HCT116 (cell line): ENCODE data around the gene RGL3. TPM values are rescaled to one million over a fixed set of nuclear protein-coding genes. Genes with fewer than 3 reads are reported as not detected.
A peak's percentile ranks its signal among the peaks of the same experiment; 100 is the strongest.

Experiments used
- ATAC-seq: fragments of 200-7000 bp; cut with Tn5 transposase; 2 replicates; pipeline ENCODE4 v1.9.1; 2020; ENCODE audit warnings: mild to moderate bottlenecking, moderate library complexity
- BruUV-seq: library from RNA; stranded (reverse); fragments of 400-500 nt; replicated peaks from 2 replicates; lab custom pipeline; 2021; lab: Mats Ljungman, UMichigan
- CTCF ChIA-PET: fragments of 300-600 bp; sonication (Branson Sonifier 250); formaldehyde crosslinking; loops from one replicate; lab custom pipeline; 2021; ENCODE audit warnings: antibody characterized with exemption; lab: Charles Lee
- POLR2A ChIA-PET: fragments of 300-600, 350-600 bp; sonication (Branson Sonifier 250); formaldehyde crosslinking; loops from one replicate; lab custom pipeline; 2021; ENCODE audit warnings: antibody characterized with exemption; lab: Charles Lee
- RAD21 ChIA-PET, 2 experiments: fragments of 300-600 bp; sonication (Branson Sonifier 250); formaldehyde crosslinking; loops; one replicate each; lab custom pipeline; 2023; ENCODE audit warnings: low total read pairs in 2 of 2; ENCODE audit not compliant: uncharacterized antibody in 2 of 2, unreplicated experiment in 2 of 2, low non-redundant PET in 1 of 2; lab: Charles Lee
- DNase-seq: peaks from one replicate; pipeline ENCODE4 v3.0.0-alpha.2; 2010; ENCODE audit warnings: low read depth, low spot score
- H2AFZ ChIP-seq: fragments of 200-600 bp; shearing (Covaris generic), sonication (generic); 2 replicates; pipeline ENCODE4 v1.6.1; 2017; ENCODE audit warnings: low read depth, mixed run types, mixed read lengths, antibody characterized with exemption, low read length; ENCODE audit not compliant: poor library complexity, severe bottlenecking
- H3K27ac ChIP-seq: 2 replicates; pipeline ENCODE4 v1.5.1; 2012; ENCODE audit warnings: low read depth, low read length
- H3K27me3 ChIP-seq: fragments of 200-600 bp; sonication (generic); 2 replicates; pipeline ENCODE4 v1.6.1; 2016; ENCODE audit warnings: mixed run types, low read length, mixed read lengths; ENCODE audit not compliant: insufficient read depth
- H3K36me3 ChIP-seq, 2 experiments: fragments of 200-500 bp in 1 of 2; fragments of 200-600 bp in 1 of 2; sonication (Bioruptor generic) in 1 of 2; sonication (generic) in 1 of 2; 2 replicates each; pipeline versions ENCODE4 v1.5.1 to v1.6.1; 2014 to 2016; ENCODE audit warnings: low read length in 2 of 2, inconsistent platforms in 1 of 2, mixed read lengths in 1 of 2, mixed run types in 1 of 2; ENCODE audit not compliant: insufficient read depth in 2 of 2, control insufficient read depth in 1 of 2
- H3K4me1 ChIP-seq, 2 experiments: fragments of 200-600 bp in 1 of 2; sonication (generic) in 1 of 2; 2 replicates each; pipeline versions ENCODE4 v1.5.1 to v1.6.1; 2012 to 2017; ENCODE audit warnings: low read length in 2 of 2, inconsistent platforms in 1 of 2, mild to moderate bottlenecking in 1 of 2, mixed read lengths in 1 of 2, mixed run types in 1 of 2, moderate library complexity in 1 of 2; ENCODE audit not compliant: insufficient read depth in 2 of 2, control insufficient read depth in 1 of 2
- H3K4me2 ChIP-seq: fragments of 200-600 bp; sonication (generic); 2 replicates; pipeline ENCODE4 v1.6.1; 2017; ENCODE audit warnings: mixed run types, low read length, mixed read lengths
- H3K4me3 ChIP-seq, 2 experiments: fragments of 200-600 bp in 1 of 2; sonication (generic) in 1 of 2; replicated peaks in 1 of 2; 2 replicates each; pipeline ENCODE4 v1.5.1; 2011 to 2016; ENCODE audit warnings: low read length in 2 of 2, control low read depth in 1 of 2, low read depth in 1 of 2, mild to moderate bottlenecking in 1 of 2, mixed read lengths in 1 of 2, mixed run types in 1 of 2
- H3K79me2 ChIP-seq: fragments of 200-600 bp; sonication (generic); 2 replicates; pipeline ENCODE4 v1.6.1; 2017; ENCODE audit warnings: mild to moderate bottlenecking, mixed run types, low read length, moderate library complexity, mixed read lengths; ENCODE audit not compliant: insufficient read depth
- H3K9ac ChIP-seq: fragments of 200-600 bp; sonication (generic); 2 replicates; pipeline ENCODE4 v1.6.1; 2016; ENCODE audit warnings: low read length, mixed read lengths
- H3K9me2 ChIP-seq: fragments of 200-600 bp; sonication (generic), shearing (Covaris generic); 2 replicates; pipeline ENCODE4 v1.6.1; 2017; ENCODE audit warnings: mixed run types, mild to moderate bottlenecking, moderate library complexity; ENCODE audit not compliant: insufficient read depth
- H3K9me3 ChIP-seq, 2 experiments: fragments of 200-500 bp in 1 of 2; fragments of 200-600 bp in 1 of 2; sonication (Bioruptor generic) in 1 of 2; sonication (generic) in 1 of 2; 2 replicates each; pipeline ENCODE4 v1.6.1; 2014 to 2017; ENCODE audit warnings: low read length in 2 of 2, mixed read lengths in 2 of 2, inconsistent platforms in 1 of 2, low read depth in 1 of 2, mild to moderate bottlenecking in 1 of 2, mixed run types in 1 of 2, moderate library complexity in 1 of 2; ENCODE audit not compliant: control insufficient read depth in 1 of 2, insufficient read depth in 1 of 2
- H4K20me1 ChIP-seq: fragments of 200-600 bp; sonication (generic), shearing (Covaris generic); 2 replicates; pipeline ENCODE4 v1.6.1; 2017; ENCODE audit warnings: mixed run types, mild to moderate bottlenecking, moderate library complexity; ENCODE audit not compliant: insufficient read depth
- ATF3 ChIP-seq: IDR thresholded peaks from 2 replicates; pipeline ENCODE4 v1.6.1; 2012
- CEBPB ChIP-seq: IDR thresholded peaks from 2 replicates; pipeline ENCODE4 v1.6.1; 2012; ENCODE audit warnings: low read depth
- EGR1 ChIP-seq: IDR thresholded peaks from 2 replicates; pipeline ENCODE4 v1.6.1; 2012; ENCODE audit warnings: low read depth
- ELF1 ChIP-seq: IDR thresholded peaks from 2 replicates; pipeline ENCODE4 v1.6.1; 2012; ENCODE audit warnings: low read depth, borderline replicate concordance
- EZH2 ChIP-seq: fragments of 200-600 bp; sonication (generic); IDR thresholded peaks from 2 replicates; pipeline ENCODE4 v1.6.1; 2017; ENCODE audit warnings: antibody characterized with exemption, mixed run types
- JUND ChIP-seq: IDR thresholded peaks from 2 replicates; pipeline ENCODE4 v1.6.1; 2012
- MAX ChIP-seq: IDR thresholded peaks from 2 replicates; pipeline ENCODE4 v1.6.1; 2012
- SIN3A ChIP-seq: IDR thresholded peaks from 2 replicates; pipeline ENCODE4 v1.6.1; 2012; ENCODE audit warnings: low read depth
- TCF7L2 ChIP-seq: IDR thresholded peaks from 2 replicates; pipeline ENCODE4 v1.7.0; 2011; ENCODE audit warnings: borderline replicate concordance, inconsistent platforms; ENCODE audit not compliant: insufficient read depth, insufficient read length; ENCODE audit errors: extremely low read depth
- ZFX ChIP-seq: fragments of 450-650 bp; IDR thresholded peaks from 2 replicates; pipeline ENCODE4 v1.6.1; 2017
- ZNF274 ChIP-seq: fragments of 200-500 bp; sonication (Bioruptor generic); IDR thresholded peaks from 2 replicates; pipeline ENCODE4 v1.6.1; 2014; ENCODE audit warnings: mild to moderate bottlenecking, low read depth, low read length, inconsistent platforms
- intact Hi-C: fragments of 100-400 bp; cut with micrococcal nuclease; formaldehyde crosslinking; loops from 2 replicates; pipeline ENCODE4 v1.10.0; 2022
- total RNA-seq: library from RNA; stranded (reverse); gene quantifications from one replicate; pipeline ENCODE4 v1.2.1, GENCODE V29; 2021; ENCODE audit not compliant: unreplicated experiment

RGL3 gene
- total RNA-seq, 1 experiment from 2014 or later: 99.2 TPM

GRCh38 chr19:11390359-11390758, 28.8 kb downstream of the RGL3 start:
- ATAC-seq (0 out of 2 replicates have a peak, but pooled peaks have one; percentile 15), DNase-seq (no peak)
- peaks cover 0 to 7% of the 10 kb centered on the region in 2 experiments; a peak in 3 of 4 replicates for H3K36me3 ChIP-seq
- intact Hi-C loops: no loop called here
- POLR2A ChIA-PET: interaction anchor here (0.8 kb wide), 2 partner anchors 9 to 28 kb away, joined by 3 to 4 read pairs; no protein-coding TSS in a partner anchor
- no peak overlapping the region for H2AFZ ChIP-seq
- BruUV-seq: no TSS peak
- H3K79me2 ChIP-seq: no peaks in the 10 kb centered on the region
- TF ChIP-seq ZNF274 (no peak), CEBPB (no peak), MAX (no peak), SIN3A (no peak), EZH2 (no peak), ELF1 (no peak), TCF7L2 (no peak), JUND (no peak), EGR1 (no peak), ATF3 (no peak), ZFX (no peak)
- H4K20me1 ChIP-seq: no peaks in the 10 kb centered on the region
- RAD21 ChIA-PET: interaction anchor here in 1 of 2 experiments (0.7 kb wide), 1 partner anchor 29 kb away, joined by 5 read pairs; no protein-coding TSS in a partner anchor
- CTCF ChIA-PET: interaction anchor here (0.6 to 1.8 kb wide), 2 partner anchors 7 to 9 kb away, joined by 3 to 10 read pairs; no protein-coding TSS in a partner anchor
- no peak overlapping the region for H3K27ac ChIP-seq
- no peaks in the 10 kb centered on the region for H3K9me2 ChIP-seq
- H3K4me2 ChIP-seq: no peak overlapping the region
- H3K27me3 ChIP-seq: no peaks in the 10 kb centered on the region
- H3K4me3 ChIP-seq: no peak overlapping the region
- no peaks in the 10 kb centered on the region for H3K9me3 ChIP-seq
- no peak overlapping the region for H3K9ac ChIP-seq
- no peaks in the 10 kb centered on the region for H3K4me1 ChIP-seq
